Motor neuron (in vitro differentiated cells): ENCODE results near the gene OTOP2. TPM values are rescaled to one million over a fixed set of nuclear protein-coding genes. Genes with fewer than 3 reads are reported as not detected.
"Not testable (repeated sequence)": the region's sequence is repeated elsewhere in the genome, so short reads cannot be mapped to it uniquely, and the experiment has no call there.

ENCODE experiments used
- ATAC-seq, 8 experiments: fragments of 200-7000 bp; cut with Tn5 transposase; replicated peaks in 6 of 8; 2 replicates each; pipeline ENCODE4 v1.8.0; 2021; ENCODE audit warnings: mild to moderate bottlenecking in 8 of 8, moderate library complexity in 8 of 8
- H3K27ac ChIP-seq, 2 donors: fragments of 250-450 bp; sonication (Bioruptor Pico); 2 replicates each; pipeline ENCODE4 v1.9.0; 2021; ENCODE audit warnings: antibody characterized with exemption in 2 of 2, mild to moderate bottlenecking in 2 of 2, moderate library complexity in 1 of 2
- H3K4me1 ChIP-seq, 2 donors: fragments of 250-450 bp; sonication (Bioruptor Pico); replicated peaks in 1 of 2; 2 replicates each; pipeline ENCODE4 v1.6.1; 2021; ENCODE audit warnings: antibody characterized with exemption in 2 of 2, mild to moderate bottlenecking in 2 of 2, moderate library complexity in 1 of 2
- H3K4me3 ChIP-seq, 5 donors: fragments of 250-450 bp; sonication (Bioruptor Pico); 2 replicates each; pipeline ENCODE4 v1.9.0; 2021; ENCODE audit warnings: antibody characterized with exemption in 5 of 5, mild to moderate bottlenecking in 5 of 5, moderate library complexity in 4 of 5
- WGBS, 10 experiments: fragments of 450-650 bp; shearing (Covaris generic); methylation state at CpG; one replicate each; pipeline ENCODE4 v1.0.0; 2022; 5-methylcytosine and 5-hydroxymethylcytosine counted together
- in situ Hi-C, 9 experiments: fragments of 400-800 bp; cut with MboI; loops; one replicate each; pipeline ENCODE4 v1.15.0; 2021; ENCODE audit warnings: low sequenced_read_pairs in 9 of 9, low pct_unique_long_range_greater_than_20kb in 2 of 9; ENCODE audit not compliant: unreplicated experiment in 9 of 9
- total RNA-seq, 8 experiments: library from RNA; unstranded; fragments of 300-600 nt; gene quantifications; 2 replicates each; pipeline versions ENCODE4 v1.2.3 to v1.2.4, GENCODE V29; 2022

OTOP2 gene
- total RNA-seq, 8 experiments from 2014 or later: 0.15 to 0.71 (median 0.21) TPM; not detected in 5

DNA sequence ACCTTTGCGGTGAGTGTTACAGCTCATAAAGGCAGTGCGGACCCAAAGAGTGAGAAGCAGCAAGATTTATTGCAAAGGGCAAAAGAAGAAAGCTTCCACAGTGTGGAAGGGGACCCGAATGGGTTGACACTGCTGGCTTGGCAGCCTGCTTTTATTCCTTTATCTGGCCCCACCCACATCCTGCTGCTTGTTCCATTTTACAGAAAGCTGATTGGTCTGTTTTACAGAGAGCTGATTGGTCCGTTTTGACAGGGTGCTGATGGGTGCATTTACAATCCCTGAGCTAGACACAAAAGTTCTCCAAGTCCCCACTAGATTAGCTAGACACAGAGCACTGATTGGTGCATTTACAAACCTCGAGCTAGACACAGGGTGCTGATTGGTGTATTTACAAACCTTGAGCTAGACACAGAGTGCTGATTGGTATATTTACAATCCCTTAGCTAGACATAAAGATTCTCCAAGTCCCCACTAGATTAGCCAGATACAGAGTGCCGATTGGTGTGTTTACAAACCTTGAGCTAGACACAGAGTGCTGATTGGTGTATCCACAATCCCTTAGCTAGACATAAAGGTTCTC is 17.8 kb upstream of the OTOP2 start:
- H3K4me3 ChIP-seq, H3K27ac ChIP-seq, in situ Hi-C loops, ATAC-seq, H3K4me1 ChIP-seq: not testable (repeated sequence)
- WGBS, 10 experiments: 10 to 100% (median 81%) methylated on average over 1 to 3 of the region's 6 CpGs; no CpG with 5 or more reads in 2 of the 10 experiments

DNA sequence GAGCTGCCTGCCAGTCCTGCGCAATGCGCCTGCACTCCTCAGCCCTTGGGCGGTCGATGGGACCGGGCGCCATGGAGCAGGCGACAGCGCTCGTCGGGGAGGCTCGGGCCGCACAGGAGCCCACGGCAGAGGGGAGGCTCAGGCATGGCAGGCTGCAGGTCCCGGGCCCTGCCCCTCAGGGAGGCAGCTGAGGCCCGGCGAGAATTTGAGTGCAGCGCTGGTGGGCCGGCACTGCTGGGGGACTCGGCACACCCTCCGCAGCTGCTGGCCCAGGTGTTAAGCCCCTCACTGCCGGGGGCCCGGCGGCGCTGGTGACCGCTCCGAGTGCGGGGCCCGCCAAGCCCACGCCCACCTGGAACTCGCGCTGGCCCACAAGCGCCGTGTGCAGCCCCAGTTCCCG is 17.1 kb upstream of the OTOP2 start:
- in situ Hi-C loops: no loop called here
- no peak overlapping the region for H3K27ac ChIP-seq
- WGBS, 10 experiments: 78 to 100% methylated on average over 2 to 11 of the region's 34 CpGs; no CpG with 5 or more reads in 8 of the 10 experiments
- ATAC-seq: no peak
- H3K4me1 ChIP-seq: no peaks in the 10 kb centered on the region
- H3K4me3 ChIP-seq: no peak overlapping the region

DNA sequence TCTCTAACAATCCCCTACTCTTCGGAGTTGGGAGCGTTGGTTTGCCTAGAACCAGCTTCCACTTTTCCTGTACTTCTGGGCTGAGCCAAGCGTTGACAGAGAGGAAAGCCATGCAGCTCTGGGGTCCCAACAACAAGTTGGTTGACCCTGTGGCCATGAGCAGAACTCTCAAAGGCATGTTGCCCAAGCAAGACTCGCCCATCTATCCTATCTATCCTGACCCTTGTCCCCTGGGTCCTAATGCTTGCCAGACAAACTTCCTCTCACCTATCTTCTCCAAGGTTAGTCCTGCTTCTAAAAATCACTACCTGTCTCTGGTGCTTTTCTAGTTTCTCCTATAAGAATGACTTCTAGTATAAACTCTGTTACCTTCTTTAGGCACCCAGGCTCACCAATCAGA is 15.0 kb upstream of the OTOP2 start:
- 48 to 90% (median 71%) methylated on average over 1 to 4 of the region's 4 CpGs; no CpG with 5 or more reads in 4 of the 10 experiments for WGBS, 10 experiments
- H3K4me3 ChIP-seq, ATAC-seq: not testable (repeated sequence)

GRCh38 chr17:74911423-74911822 is 12.7 kb upstream of the OTOP2 start:
- H3K4me1 ChIP-seq, H3K27ac ChIP-seq, ATAC-seq, H3K4me3 ChIP-seq, in situ Hi-C loops: not testable (repeated sequence)
- WGBS, 10 experiments: 33 to 80% (median 67%) methylated on average over 1 of the region's 8 CpGs; no CpG with 5 or more reads in 6 of the 10 experiments

More for the DNA sequence above, 15.0 kb upstream of the OTOP2 start:
- H3K4me1 ChIP-seq, H3K27ac ChIP-seq, in situ Hi-C loops: not testable (repeated sequence)

DNA sequence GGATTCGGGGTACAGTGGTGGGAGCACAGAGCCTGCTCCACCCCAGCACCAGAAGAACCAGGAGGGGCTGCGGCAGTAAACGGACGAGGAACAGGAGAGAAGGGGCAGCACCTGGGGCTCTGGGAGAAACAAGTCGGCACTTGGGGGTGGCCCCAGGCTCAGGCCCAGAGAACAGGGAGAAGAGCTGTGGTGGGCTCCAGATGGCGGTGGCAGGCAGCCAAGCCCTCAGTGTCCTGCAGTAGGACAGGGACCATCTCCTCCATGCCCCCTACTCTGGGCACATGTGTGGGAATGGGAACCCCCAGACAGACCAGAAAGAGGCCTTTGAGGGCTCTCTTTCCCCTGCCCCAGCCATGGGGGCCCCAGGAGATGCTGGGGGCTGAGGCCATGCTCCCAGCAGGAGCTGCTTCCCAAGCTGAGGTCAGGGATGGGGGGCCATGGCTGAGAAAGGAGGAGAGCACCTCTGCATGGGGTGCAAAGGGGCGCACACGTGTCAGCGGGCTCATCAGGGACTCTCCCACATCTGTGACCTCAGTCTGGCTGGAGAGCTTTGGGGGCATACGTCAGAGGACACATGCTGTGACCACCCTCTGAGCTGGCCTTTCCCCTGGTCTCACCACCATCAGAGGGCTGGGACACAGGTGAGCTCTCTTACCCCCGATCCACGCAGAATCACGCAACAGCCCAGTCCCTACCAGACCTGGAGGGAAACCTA is 7.8 kb upstream of the OTOP2 start:
- 67% methylated on average over 3 of the region's 13 CpGs; no CpG with 5 or more reads in 9 of the 10 experiments for WGBS, 10 experiments
- in situ Hi-C loops: no loop called here

GRCh38 chr17:74916851-74917199 is 7.2 kb upstream of the OTOP2 start:
- H3K27ac ChIP-seq: no peak overlapping the region
- peaks cover 10 to 13% of the 10 kb centered on the region in 2 donors for H3K4me1 ChIP-seq
- 67 to 100% (median 82%) methylated on average over 1 to 5 of the region's 11 CpGs; no CpG with 5 or more reads in 4 of the 10 experiments for WGBS, 10 experiments
- no peak for ATAC-seq
- in situ Hi-C loops: no loop called here
- no peak overlapping the region for H3K4me3 ChIP-seq

More for the DNA sequence above, 7.8 kb upstream of the OTOP2 start:
- Histone ChIP-seq H3K27ac (no peak overlapping the region), H3K4me1 (peaks cover 8% of the 10 kb centered on the region in 2 donors), H3K4me3 (no peak overlapping the region)
- ATAC-seq: no peak

- in situ Hi-C loops: no loop called here
- Histone ChIP-seq H3K4me3 (no peak overlapping the region), H3K27ac (no peak overlapping the region), H3K4me1 (peaks cover 13 to 14% of the 10 kb centered on the region in 2 donors)
- WGBS, 10 experiments: 20 to 80% methylated on average over 1 to 2 of the region's 10 CpGs; no CpG with 5 or more reads in 8 of the 10 experiments
- ATAC-seq: no peak
Measured at GRCh38 chr17:74917430-74917829, 6.6 kb upstream of the OTOP2 start.

GRCh38 chr17:74918906-74919305 is 5.2 kb upstream of the OTOP2 start:
- 67 to 100% (median 100%) methylated on average over 1 to 5 of the region's 5 CpGs; no CpG with 5 or more reads in 3 of the 10 experiments for WGBS, 10 experiments
- Histone ChIP-seq H3K4me1 (peaks cover 23 to 25% of the 10 kb centered on the region in 2 donors), H3K27ac (no peak overlapping the region), H3K4me3 (no peak overlapping the region)
- ATAC-seq: no peak
- in situ Hi-C loops: no loop called here

DNA sequence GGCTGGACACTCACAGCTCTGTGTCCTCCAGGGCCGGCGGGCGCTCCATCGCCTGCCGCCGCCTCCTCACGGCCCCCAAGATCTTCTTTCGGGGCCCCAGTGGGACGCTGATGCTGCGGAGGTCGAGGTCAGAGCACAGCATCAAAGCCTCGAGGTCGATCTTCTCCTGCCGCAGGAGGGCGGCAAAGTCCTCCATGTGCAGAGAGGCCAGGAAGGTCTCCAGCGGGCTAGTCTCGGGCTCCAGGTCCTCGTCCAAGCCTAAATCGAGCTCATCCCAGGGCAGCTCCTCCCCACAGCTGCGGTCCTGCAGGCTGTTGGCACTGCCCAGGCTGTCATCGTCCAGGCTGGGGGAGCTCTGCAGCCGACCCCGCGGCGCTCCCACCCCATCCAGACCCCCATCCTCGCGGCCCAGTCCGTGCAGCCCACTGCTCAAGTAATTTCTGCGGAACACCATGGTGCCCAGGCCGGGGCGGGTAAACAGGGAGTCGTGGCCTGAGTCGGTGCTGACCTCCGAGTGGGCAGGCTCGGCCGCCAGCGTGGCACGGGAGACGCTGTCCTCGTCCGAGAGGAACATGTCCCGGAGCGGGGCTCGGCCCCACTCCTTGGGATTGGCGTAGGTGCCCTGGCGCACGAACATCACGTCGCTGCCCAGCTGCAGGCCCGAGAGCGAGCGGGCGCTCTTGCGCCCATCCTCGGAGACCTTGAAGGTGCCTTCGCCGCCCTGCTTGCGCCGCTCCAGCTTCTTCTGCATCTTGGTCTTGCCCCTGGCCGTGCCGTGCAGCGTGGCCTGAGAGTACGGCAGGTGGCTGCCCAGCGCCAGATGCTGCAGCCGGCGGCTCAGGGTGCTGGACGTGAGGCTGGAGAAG is 4.4 kb upstream of the OTOP2 start:
- Histone ChIP-seq H3K27ac (no peak overlapping the region), H3K4me3 (no peak overlapping the region), H3K4me1 (peaks cover 23 to 32% of the 10 kb centered on the region in 2 donors)
- peak in 4 of 8 experiments; percentile 6 to 26 (median 16) for ATAC-seq
- in situ Hi-C loops: no loop called here
- WGBS, 10 experiments: 13 to 100% (median 40%) methylated on average over 1 to 7 of the region's 67 CpGs; no CpG with 5 or more reads in 3 of the 10 experiments

DNA sequence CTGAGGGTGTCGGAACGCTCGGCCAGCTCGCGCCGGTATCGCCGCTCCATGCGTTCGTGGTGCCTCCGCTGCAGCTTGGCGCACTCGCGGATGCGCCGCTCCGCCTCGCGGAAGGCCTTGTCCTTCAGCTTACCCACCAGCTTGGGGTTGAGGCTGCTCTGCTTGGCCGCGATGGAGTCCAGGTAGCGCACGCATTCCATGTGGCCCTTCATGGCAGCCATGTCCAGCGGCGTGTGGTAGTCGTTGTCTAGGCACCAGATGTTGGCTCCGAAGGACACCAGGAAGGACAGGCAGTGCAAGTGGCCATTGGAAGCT is 3.8 kb upstream of the OTOP2 start:
- 20 to 98% (median 43%) methylated on average over 2 to 13 of the region's 27 CpGs; no CpG with 5 or more reads in 5 of the 10 experiments for WGBS, 10 experiments
- Histone ChIP-seq H3K4me3 (no peak overlapping the region), H3K27ac (no peak overlapping the region), H3K4me1 (peaks cover 23 to 34% of the 10 kb centered on the region in 2 donors)
- ATAC-seq: no peak
- in situ Hi-C loops: no loop called here

- Histone ChIP-seq H3K27ac (no peak overlapping the region), H3K4me1 (peaks cover 23 to 34% of the 10 kb centered on the region in 2 donors), H3K4me3 (no peak overlapping the region)
- in situ Hi-C loops: no loop called here
- ATAC-seq: peak in 3 of 8 experiments; percentile 30 to 56 (median 45)
- no CpG with 5 or more reads among the region's 6 CpGs for WGBS, 10 experiments
Measured at GRCh38 chr17:74920642-74921025, 3.4 kb upstream of the OTOP2 start.

DNA sequence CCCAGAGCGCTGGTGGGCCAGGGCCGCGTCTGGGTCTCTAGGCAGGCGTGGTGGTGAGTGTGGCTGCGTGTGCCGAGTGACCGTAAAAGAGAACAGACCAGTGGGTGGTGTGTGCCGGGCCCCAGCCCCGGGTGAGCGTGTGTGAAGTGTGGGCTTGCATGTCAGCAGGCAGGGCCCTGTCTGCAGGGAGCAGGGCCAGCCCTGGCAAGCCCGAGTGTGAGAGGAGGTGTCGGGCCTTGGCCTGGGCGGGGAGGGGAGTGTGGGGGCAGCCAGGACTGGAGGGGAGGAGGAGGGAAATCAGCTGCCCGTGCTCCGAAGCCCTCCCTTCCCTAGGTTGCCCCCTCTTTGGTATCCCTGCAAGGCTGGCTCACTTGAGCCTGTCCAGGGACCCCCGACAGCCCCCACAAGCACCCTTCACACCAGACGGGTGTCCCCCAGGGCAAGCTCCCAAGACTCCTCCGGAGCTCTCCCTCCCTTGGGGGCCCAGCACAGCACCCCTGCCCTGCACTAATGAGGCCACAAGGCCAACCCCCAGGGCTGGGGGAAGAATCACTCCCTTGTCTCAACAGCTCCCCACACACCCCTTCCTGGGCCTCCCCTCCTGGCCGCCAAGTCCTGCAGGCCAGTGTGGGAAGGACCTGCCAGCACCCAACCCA is 2.9 kb upstream of the OTOP2 start:
- Histone ChIP-seq H3K4me3 (no peak overlapping the region), H3K4me1 (peaks cover 23 to 34% of the 10 kb centered on the region in 2 donors), H3K27ac (no peak overlapping the region)
- 52% methylated on average over 4 of the region's 19 CpGs; no CpG with 5 or more reads in 9 of the 10 experiments for WGBS, 10 experiments
- peak; percentile 4 to 53 (median 31) for ATAC-seq
- in situ Hi-C loops: no loop called here
